GM18907 (cell line): Measurements from ENCODE around the gene BRICD5.
"Not testable (repeated sequence)": the region's sequence is repeated elsewhere in the genome, so short reads cannot be mapped to it uniquely, and the experiment has no call there.

Experiments used
- ATAC-seq: cut with Tn5 transposase; IDR thresholded peaks from one replicate; pipeline ENCODE4 v1.9.1; 2021; ENCODE audit warnings: mild to moderate bottlenecking, moderate library complexity; ENCODE audit not compliant: unreplicated experiment

The BRICD5 gene

DNA sequence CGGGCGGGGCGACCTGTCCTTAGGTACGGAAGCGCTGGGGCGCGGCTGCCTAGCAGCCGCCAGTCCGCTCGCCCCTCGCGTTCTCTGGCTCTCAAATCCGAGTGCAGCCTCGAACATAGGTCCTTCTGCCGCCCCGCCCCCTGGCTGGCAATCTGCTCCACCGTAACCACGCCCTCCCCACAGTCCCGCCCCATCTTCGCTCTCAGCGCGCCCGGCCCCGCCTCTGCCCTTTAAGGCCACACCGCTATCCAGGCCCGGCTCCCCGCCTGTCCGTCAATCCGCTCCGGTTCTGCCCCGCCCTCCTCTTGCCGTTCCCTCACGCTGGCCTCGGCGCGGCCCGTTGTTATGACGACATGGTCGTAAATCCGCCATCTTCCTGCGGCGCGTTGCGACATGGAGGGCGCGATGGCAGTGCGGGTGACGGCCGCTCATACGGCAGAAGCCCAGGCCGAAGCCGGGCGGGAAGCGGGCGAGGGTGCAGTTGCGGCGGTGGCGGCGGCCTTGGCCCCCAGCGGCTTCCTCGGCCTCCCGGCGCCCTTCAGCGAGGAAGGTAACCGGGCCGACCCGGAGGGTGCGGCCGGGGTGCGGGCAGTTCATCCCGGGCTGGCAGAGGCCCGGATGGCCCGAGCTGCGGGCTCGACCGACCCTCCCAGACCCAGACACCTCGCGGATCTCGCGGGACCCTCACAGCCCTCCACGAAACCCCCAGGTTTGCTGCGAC is 12.7 kb upstream of the BRICD5 start, which contains the start of gene E4F1:
E4F1 (plus strand) TSS at position 371 of the 721 bp plus-strand sequence; CDS start at position 394, 23 bp downstream.
- ATAC-seq, result peak; percentile 90

DNA sequence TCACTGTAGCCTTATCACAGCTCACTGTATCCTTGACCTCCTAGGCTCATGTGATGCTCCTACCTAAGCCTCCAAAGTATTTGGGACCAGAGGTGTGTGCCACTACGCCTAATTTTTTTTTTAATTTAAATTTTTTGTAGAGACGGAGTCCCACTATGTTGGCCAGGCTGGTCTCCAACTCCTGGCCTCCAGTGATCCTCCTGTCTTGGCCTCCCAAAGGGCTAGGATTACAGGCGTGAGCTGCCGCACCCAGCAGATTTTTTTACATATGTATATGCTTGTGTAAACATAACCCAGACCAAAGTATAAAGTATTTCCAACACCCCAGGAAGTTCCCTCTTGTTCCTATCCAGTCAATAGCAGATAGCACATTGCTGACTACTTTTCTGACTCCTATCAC is 5.7 kb upstream of the BRICD5 start:
- no peak for ATAC-seq

DNA sequence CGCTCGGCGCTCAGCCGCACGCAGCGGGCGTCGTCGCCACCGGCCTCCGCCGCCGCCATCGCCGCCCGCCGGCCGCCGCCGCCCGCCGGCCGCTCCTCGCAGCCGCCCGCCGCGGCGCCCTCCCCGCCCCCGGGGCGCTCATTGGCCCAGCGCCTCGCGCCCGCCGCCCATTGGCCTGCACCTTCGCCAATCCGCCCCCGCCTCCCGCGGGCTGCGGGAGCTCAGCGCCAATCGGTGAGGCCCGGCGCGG is 4.0 kb upstream of the BRICD5 start, which contains the start of gene PGP:
PGP (minus strand) TSS at position 122 of the 250 bp plus-strand sequence; CDS start at position 59, 63 bp downstream.
- peak; percentile 74 for ATAC-seq

DNA sequence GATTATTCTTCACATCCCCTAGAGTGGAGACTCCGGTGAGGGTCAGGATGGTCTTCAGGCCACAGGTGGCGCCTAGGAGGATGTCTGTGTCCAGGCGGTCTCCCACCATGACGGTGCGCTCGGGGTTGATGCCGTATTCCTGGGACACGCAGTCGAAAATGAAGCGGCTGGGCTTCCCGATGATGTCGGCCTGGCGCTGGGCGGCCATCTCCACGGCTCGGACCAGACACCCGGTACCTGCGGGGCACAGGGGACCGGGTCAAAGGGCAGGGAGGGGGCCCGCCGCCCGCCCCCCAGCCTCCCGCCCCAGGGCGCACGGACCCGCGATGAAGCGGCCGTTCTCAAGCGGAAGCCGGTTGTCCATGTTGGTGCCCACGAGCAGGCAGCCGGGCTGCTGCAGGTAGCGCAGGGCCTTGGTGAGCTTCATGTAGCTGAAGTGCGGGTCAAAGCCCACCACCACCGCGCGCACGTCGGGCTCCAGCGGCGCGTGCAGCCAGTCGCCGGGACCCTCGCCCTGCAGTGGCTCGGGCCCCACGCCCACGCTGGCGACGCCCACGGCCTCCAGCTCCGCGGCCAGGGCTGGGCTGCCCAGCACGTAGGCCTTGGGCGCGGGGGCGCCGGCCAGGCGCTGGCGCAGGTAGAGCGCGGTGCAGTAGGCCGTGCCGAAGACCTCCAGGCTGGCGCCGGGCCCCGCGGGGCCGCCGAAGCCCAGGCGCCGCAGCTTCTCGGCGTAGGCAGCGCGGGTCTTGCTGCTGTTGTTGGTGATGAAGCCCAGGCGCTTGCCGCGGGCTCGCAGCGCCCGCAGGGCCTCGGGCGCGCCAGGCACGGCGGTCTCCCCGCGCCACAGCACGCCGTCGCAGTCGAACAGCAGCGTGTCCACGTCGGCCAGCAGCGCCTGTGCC is 3.4 kb upstream of the BRICD5 start:
- ATAC-seq, result peak; percentile 10

DNA sequence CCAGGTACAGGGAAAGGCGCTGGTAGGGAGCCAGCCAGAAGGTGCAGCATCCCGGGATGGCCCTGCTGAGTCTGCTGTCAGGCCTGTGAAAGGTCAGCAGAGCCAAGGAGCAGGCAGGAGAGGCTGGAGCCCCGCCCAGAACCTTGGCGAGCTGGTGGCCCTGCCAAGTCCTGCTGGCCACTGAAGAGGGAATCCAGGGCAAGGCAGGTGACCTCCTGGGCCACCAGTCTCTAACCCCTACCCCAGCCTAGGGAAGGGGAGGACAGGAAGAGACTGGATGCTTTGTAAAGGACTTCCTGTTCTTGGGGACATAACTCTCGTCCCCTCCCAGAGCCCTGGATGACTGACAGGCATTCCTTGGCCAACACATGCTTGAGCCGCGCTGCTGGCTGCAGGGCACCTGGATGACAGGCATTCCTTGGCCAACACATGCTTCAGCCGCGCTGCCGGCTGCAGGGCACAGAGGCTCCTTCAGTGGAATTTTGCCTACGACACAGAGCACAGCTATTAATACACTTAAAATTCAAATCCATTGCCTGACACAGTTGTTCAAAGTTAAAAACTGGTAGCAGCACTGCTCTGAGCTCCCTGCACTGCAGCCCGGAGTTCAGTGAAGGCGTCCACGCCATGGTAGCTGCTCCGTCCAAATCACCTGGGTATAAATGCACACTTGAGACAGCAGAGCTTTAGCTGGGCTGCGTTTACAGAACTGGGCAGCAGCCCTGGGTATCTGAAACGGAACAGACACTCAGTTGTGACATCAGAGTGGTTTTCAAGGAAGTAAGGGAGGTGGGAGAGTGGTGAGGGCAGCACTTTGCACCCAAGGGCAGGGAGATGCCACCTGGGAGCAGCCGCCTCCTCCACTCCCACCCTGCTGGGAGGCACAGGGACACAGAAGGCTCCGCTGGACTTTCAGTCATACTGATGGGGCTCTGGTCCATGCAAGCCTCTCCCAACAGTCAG is 2.0 kb upstream of the BRICD5 start:
- ATAC-seq, result no peak

DNA sequence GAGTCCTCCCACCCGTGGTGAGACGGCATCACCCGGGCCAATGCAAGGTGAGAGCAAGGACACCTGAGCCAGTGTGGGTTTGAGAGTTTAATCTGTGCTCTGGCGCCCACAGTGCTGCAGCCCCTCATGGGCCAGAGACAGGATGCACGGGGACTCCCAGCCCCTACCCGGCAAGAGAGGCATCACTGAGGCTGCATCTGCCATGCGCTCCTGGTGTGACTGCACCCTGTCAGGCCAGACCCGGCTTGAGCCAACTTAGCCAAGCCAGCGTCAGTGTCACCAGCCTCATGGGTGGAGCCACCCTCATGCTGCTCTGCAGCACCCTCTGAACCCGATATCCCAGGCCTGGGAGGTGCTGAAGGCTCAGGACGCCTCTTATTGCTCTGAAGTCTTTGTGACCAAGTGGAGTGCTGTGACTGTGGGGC is 1.3 kb upstream of the BRICD5 start:
- ATAC-seq, result no peak

DNA sequence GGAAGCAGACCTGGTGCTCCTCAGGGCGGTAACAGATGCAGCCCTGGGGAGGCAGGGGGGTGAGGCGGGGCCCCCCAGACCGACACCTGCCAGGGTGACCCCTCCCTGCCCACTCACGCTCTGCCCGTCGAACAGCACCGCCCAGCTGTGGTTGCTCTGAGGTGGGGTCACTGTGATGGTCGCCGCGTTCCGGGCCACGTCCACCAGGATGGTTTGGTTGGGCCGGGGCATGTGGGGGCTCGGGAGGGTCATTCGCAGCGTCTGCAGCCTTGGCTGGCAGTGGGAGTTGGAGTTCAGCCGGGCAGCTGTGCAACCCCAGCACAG is 692 bp downstream of the BRICD5 start:
- ATAC-seq, result no peak

DNA sequence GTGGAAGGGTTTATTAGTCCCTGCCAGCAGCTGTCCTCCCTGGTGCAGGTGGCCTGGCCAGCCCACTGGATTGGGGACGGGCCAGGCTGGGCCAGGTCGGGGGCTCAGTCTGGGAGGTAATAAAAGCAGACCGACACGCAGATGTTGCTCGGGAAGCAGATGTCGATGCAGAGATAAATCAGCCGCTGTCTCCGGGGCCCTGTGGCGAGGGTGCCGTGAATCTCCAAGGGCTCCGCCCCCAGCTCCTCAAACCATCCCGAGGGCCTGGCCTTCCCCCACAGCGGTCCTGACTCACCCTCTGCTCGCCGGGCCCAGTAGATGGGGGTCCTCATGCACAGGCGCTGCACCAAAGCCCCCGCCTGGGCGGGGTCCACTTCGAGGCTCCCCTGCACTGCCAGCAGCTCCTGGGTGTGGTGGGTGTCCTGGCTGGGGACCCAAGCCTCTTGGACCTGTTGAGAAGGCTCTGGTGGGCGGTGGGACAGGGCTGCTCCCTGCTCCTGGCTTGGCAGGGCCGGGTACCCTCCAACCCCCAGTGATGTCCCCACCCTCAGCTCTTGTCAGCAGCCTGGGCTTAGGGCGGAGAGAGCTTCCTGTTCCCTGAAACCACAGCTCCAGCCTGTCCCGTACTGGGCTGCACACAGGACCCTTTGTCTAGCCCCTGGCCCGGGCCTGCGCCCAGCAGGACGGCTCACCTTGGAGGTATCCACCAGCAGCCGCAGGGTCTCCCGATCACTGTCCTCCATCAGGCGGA is 1.2 kb downstream of the BRICD5 start:
- no peak for ATAC-seq

DNA sequence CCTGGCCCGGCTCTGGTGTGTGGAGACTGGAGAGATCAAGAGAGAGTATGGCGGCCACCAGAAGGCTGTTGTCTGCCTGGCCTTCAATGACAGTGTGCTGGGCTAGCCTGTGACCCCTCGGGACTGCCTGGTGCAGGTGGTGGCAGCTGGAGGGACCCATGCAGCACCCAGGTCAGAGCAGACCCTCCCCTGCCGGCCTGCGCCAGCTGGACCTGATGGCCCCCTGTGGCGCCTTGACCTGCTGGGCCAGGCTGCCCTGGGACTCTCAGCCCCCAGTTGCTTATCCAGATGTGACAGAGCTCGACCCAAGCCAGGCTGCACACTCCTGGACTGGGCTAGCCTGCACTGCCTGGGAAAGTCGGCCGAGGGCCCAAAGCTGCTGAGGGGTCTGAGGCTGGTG is 1.9 kb downstream of the BRICD5 start:
- ATAC-seq, result no peak

DNA sequence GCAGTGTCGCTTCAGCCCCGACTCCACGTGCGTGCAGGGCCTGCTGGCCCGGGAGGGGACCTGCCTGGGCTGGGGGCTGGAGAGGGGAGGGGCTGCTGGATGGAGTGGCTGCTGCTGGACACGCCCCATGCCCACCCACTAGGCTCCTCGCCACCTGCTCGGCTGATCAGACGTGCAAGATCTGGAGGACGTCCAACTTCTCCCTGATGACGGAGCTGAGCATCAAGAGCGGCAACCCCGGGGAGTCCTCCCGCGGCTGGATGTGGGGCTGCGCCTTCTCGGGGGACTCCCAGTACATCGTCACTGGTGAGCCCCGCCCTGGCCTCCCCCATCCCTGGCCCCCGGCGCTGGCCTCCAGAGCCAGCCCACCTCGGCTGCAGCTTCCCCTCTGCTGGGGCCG is 2.4 kb downstream of the BRICD5 start:
- ATAC-seq, result no peak

DNA sequence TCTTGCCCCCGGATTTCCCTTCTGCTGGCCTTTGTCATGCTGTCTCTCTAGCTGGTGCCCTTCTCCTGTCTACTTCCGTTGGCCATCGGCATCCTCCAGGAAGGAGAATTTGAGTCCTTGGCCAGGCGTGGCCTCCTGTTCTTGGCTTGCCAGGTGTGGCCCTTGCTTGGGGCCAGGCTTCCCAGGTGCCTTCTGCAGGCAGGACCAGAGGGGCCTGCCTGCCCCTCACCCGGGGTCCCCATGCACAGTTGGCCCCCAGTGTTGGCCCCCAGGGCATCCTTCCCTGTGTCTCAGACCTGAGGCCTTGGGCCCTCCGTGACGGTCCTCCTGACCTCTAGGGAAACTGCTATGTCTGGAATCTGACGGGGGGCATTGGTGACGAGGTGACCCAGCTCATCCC is 2.8 kb downstream of the BRICD5 start:
- no peak for ATAC-seq

DNA sequence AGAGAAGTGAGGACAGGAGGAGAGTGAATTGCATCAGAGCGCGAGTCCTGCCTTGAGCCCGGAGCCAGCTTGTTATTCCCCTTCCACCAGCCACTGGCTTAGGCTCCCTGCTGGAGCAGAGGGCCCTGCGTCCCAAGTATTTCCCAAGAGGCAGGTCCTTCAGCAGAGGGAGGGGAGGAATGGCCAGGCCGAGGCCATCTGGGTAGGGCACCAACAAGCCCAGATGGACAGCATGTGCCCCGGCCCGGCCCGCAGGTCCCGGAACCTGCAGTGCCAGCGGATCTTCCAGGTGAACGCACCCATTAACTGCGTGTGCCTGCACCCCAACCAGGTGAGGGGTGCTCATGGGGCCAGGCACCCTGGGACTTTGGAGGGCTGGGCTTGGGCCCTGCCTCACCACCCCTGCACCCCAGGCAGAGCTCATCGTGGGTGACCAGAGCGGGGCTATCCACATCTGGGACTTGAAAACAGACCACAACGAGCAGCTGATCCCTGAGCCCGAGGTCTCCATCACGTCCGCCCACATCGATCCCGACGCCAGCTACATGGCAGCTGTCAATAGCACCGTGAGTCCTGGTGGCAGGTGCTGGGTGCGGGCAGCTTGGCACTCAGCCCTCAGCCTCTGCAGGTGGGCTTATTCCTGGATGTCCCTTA is 3.8 kb downstream of the BRICD5 start:
- no peak for ATAC-seq

DNA sequence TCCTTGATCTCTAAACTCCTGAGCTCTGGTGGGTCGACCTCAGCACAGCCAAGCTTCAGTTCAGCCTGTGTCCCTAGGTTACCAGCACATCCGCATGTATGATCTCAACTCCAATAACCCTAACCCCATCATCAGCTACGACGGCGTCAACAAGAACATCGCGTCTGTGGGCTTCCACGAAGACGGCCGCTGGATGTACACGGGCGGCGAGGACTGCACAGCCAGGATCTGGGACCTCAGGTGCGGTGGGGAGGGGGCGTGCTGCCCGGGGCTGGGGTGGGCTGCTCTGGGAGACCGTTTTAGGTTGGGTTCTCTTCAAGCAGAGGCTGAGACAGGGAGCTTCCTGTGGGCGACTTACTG is 4.3 kb downstream of the BRICD5 start:
- ATAC-seq, result no peak

DNA sequence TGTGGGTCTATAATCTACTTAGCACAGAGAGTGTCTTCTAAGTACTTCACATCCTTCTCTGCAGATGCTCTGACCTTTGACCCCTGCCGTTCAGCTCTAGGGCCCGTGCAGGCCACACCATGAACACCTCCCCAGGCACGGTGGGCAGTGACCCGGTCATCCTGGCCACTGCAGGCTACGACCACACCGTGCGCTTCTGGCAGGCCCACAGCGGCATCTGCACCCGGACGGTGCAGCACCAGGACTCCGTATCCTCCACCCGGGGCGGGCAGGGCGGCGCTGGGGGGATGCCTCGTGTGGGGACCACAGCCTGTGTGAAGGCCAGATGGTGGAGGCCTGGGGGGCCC is 4.7 kb downstream of the BRICD5 start:
- peak; percentile 13 for ATAC-seq

DNA sequence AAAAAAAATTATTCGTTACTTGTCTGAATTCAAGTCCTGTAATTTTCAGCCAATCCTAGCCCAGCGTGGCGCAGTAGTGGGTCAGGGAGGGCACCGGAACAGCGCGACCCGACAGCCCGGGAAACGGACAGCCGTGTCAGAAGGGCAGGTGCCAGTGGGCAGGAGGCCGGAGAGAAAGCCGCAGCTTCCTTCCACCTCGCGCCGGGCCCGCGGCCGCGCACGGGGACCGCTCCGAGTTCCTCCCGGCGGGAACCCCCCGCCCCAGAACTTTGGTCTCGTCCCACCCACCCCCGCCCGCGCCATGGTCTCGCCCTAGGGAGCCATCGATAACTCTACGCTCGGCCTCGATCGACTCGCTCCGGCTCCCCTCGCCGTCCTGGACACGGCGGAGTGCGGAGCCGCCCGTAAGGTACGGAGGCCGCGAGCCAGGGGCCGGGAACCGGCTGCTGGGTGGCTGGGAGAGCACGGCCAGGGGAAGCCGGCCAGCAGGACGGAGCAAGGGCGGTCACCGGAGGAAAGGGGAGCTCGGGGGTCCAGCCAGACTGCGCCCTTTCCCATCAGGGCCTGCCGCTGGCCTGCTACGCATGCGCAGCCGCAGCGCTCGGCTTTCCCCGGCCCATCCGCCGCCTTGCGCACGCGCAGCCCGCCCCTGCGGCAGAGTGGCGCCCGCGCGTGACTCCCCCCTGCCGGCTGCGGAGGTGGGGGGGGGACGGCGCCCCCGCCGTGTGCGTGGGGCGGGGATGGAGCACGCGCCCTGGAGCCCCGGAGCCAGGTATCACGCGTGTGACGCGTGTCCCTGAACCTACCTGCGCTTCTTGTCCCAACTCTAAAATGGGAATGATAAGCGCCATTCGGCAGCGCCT is 5.3 kb downstream of the BRICD5 start, which contains the start of gene MLST8:
MLST8 (plus strand) TSS at position 351 of the 863 bp plus-strand sequence. CDS start 632 bp downstream, outside the sequence.
- peak; percentile 73 for ATAC-seq

DNA sequence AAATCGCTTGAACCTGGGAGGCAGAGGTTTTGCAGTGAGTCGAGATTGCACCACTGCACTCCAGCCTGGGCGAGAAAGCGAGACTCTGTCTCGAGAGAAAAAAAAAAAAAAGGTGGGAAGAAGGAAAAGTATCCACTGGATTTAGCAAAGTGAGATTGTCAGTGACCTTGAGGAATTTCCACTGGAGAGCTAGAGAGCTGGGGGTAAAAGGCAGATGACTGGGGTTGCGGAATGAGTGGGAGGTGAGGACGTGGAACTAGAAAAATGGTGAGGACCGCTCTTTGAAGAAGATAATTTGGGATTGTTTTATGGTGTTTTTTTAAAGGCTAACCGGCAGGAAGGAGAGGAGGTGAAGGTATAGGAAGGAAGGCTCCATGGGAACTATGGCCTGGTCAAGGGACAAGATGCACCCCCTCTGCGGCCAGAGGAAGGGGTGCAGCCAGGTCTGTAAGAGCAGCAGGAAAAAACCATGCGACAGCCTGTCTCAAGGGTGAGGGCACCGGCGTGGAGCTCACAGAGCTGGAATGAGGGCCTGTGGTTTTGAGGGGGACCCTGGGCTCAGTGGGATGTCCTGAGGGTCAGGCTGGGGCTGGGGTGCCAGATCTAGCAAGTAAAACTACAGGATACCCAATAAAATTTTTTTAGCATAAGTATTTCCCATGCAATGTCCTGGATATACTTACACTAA is 6.1 kb downstream of the BRICD5 start:
- no peak for ATAC-seq

DNA sequence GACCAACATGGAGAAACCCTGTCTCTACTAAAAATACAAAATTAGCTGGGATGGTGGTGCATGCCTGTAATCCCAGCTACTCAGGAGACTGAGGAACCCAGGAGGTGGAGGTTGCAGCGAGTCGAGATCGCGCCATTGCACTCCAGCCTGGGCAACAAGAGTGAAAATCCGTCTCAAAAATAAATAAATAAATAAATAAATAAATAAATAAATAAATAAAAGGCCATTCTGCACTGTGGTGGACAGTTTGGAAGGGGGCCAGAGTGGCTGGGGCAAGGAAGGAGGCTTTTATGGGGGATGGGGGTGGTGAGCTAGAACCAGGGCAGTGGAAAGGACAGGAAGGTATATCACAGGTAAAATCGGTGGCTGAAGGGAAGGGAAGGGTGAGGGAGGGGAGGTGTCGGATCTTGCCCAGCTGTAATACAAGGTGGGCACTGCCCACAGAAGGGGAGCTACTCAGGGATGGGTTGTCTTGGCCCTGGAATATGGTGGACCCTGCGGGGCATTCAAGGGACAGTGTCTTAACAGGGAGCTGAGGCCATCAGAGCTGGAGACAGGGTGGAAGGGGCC is 7.5 kb downstream of the BRICD5 start:
- not testable (repeated sequence) for ATAC-seq

DNA sequence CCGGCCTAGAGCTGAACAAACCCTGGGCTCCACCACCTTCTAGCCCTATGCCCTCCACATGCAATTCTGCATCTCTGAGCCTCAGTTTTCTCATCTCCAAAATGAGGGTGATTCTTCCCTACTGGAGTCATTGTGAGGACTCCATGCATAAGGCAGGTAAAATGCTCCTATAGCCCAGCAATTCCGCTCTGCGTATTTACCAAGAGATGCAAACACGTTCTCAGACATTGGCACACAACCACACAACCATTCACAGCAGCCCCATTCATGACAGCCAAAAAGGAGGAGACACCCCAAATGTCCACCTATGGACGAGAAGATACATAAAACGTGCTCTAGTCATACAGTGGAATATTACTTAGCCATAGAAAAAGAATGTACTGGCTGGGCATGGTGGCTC is 10.3 kb downstream of the BRICD5 start:
- ATAC-seq, result no peak
